NB4 (cell line): ENCODE results near the gene CCDC154.

Experiments used
- DNase-seq: peaks from one replicate; pipeline ENCODE4 v3.0.0; 2010; ENCODE audit warnings: low read depth
- H3K4me3 ChIP-seq: one replicate; pipeline ENCODE4 v1.5.1; 2011; ENCODE audit warnings: mild to moderate bottlenecking, low read depth, low read length, moderate library complexity
- CTCF ChIP-seq: IDR thresholded peaks from one replicate; pipeline ENCODE4 v1.5.1; 2012; ENCODE audit warnings: low read depth, low read length
- MAX ChIP-seq: IDR thresholded peaks from 2 replicates; pipeline ENCODE4 v1.6.1; 2011; ENCODE audit warnings: low read depth, low read length
- MYC ChIP-seq: IDR thresholded peaks from 2 replicates; pipeline ENCODE4 v1.6.1; 2011; ENCODE audit warnings: low read depth, low read length
- POLR2A ChIP-seq: IDR thresholded peaks from 2 replicates; pipeline ENCODE4 v1.6.1; 2011; ENCODE audit warnings: mild to moderate bottlenecking; ENCODE audit not compliant: insufficient read length; ENCODE audit errors: extremely low read depth

The CCDC154 gene

GRCh38 chr16:1443980-1444729 is at the start of gene CCDC154:
Gene CCDC154 (minus strand): TSS chr16:1444556. CDS start chr16:1444322, 234 bp downstream.
- no peak; the same call in 1 of the 2 replicates for TF ChIP-seq MYC
- TF ChIP-seq MAX = no peak
- no peak for TF ChIP-seq CTCF
- TF ChIP-seq POLR2A = no peak
- H3K4me3 ChIP-seq = no peak within 1 kb of the TSS
- no peak for DNase-seq

GRCh38 chr16:1493746-1494094 is 49.4 kb upstream of the CCDC154 start:
- no peak for DNase-seq
- TF ChIP-seq MYC (no peak), CTCF (no peak)
- H3K4me3 ChIP-seq = peak overlapping the region; percentile 64

DNA sequence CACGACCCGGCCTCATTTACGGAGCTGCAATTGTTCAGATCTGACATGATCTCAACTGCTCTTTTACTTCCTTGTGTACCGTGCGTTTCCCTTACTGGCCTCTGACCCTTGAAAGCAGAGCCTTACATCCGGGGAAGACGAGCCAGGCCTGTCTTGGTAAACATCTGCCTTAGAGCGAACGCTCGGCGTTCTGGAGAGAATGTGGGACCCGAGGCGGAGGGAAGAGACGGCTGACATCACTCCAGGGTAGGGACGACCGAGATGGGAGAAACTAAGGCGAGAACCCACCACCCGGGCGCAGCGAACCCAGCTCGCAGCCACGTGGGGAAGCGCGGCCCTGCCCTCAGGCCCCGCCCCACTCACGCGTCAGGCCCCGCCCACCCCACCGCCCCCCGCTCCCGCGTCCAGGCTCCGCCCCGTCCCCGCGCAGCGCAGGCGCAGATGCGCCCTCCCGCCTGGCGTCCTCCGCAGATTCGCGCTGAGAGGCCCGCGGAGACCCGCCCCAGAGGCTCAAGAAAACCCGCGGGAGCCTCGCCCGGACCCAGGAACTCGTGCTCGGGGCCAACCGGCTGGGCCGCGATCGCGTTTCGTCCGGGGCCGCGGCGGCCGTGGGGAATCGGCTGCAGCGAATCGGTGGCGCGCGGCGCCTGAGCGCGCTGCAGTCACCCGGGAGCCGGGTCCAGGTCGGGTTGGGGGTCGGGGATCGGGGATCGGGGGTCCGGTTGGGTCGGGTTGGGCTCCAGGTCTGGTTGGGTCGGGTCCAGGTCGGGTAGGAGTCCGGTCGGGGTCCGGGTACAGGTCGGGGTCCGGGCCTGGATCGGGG is 48.8 kb upstream of the CCDC154 start, which contains the start of gene TELO2:
TELO2 (plus strand) TSS at position 438 of the 823 bp plus-strand sequence. CDS start 922 bp downstream, outside the sequence.
- H3K4me3 ChIP-seq = peak within 1 kb of the TSS; percentile 79
- TF ChIP-seq MAX (peak; percentile 82), CTCF (no peak), POLR2A (peak; percentile 25), MYC (peak; percentile 86)

GRCh38 chr16:1492082-1492922 is 47.9 kb upstream of the CCDC154 start:
- peak overlapping the region; percentile 79 for H3K4me3 ChIP-seq
- DNase-seq = peak; percentile 32
- TF ChIP-seq MYC (no peak), POLR2A (peak; percentile 4)

More for the DNA sequence above, 48.8 kb upstream of the CCDC154 start, which contains the start of gene TELO2:
- DNase-seq = peak; percentile 81

GRCh38 chr16:1491327-1491726 is 47.0 kb upstream of the CCDC154 start:
- peak; percentile 87 for DNase-seq
- peak; percentile 75 for TF ChIP-seq MYC
- peak; percentile 14 for TF ChIP-seq MAX
- TF ChIP-seq POLR2A = peak; percentile 28
- TF ChIP-seq CTCF = peak; percentile 47
- peak overlapping the region; percentile 79 for H3K4me3 ChIP-seq

DNA sequence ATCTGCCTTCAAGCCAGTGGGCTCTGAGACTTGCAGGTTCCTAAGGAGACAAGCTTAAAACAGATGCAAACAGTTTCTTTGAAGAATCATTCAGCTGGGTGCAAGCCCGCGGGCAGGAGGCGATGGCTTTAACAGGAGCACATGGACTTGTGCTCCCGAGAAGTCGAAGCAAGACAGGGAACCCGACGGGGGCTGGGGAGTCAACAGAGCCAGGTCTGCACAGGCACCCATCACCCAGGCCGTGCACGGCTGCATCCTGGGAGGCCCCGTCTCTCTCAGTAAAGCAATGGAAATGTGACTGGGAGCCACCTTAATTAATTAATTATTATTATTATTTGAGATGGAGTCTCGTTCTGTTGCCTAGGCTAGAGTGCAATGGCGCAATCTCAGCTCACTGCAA is 44.7 kb upstream of the CCDC154 start:
- TF ChIP-seq POLR2A = no peak
- TF ChIP-seq CTCF = no peak
- TF ChIP-seq MYC = no peak
- TF ChIP-seq MAX = peak; percentile 42; the same call in 1 of the 2 replicates
- H3K4me3 ChIP-seq = peak overlapping the region; percentile 79
- peak; percentile 42 for DNase-seq
